Measurements from ENCODE around the gene TLL1.

TLL1 gene

GRCh38 chr4:165872461-165873297, at the start of gene TLL1:
TLL1 (plus strand) TSS chr4:165873237; CDS start chr4:165873905, 668 bp downstream.
- no peak for DNase-seq

DNA sequence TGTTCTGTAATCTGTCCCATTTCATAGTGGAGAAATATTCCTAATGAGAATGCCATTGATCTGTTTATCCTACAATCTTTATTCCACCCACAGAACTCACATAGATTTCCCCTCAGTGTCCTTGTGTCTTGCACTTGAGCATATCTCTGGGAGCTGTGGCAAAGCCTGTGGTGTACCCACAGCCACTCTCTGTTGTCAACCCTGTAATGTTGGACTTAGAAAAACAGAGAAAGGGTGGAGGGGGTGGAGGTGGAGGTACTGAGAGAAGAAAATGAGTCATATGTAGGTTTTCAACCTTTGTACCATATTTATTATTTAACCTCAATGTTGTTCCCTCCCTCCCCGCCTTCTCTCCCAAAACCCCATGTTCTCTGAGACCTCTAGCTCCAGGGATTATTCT, 46.9 kb upstream of the TLL1 start:
- no peak for DNase-seq

GRCh38 chr4:165827018-165827417, 46.0 kb upstream of the TLL1 start:
- DNase-seq = no peak

DNA sequence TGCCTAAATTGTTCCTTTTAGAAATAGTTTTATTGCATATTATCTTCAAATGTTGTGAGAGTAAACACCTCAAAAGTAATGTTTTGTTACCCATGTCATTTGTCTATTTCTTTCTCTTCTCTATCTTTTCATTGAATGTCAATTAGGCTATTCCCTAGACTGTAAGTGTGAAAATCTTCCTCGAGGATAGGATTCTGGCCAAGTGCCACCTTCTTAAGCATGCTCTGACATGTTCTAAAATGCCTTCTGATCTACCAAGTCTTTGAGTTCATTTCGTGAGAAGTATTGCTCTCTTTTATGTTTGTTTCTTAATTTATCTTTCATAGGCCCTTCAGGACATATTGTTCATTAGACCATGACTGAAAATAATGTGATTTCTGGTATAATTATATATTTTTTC, 44.1 kb upstream of the TLL1 start:
- no peak for DNase-seq

DNA sequence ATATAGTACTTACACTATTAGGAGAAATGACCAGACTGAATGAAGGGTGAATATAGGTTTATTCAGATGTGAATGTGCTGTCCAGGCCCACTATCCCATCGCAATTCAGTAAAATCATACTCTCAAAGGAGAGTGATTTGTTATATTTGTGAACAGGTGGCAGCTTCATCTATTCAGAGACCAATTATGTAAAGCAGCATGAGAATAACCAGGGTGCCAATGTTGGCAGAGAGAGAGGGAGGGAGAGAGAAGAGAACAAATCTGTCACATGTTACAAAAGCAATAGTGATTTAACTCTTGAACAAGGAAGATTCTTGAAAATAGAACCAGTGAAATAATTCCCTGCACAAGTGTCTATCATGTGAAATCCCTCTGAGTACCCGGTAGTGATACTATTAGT, 38.9 kb upstream of the TLL1 start:
- no peak for DNase-seq

DNA sequence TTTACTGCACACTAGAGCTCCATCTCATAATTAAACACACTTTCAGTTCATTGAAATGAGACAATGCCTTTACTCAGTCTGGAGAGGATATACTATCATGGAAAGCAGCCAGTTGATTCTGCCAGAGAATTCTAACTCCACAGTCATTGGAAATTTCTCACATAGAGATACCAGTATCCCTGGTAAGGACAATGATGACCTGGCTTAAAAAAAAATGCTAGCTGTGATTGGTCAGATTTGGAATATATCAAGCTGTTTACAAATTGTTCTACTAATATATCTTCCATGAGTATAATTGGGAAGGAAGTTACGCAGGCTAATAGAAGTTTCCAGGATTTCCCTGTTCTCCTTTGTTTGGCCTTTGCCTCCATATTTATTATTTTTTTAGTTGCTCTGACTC, 34.5 kb upstream of the TLL1 start:
- DNase-seq = no peak

DNA sequence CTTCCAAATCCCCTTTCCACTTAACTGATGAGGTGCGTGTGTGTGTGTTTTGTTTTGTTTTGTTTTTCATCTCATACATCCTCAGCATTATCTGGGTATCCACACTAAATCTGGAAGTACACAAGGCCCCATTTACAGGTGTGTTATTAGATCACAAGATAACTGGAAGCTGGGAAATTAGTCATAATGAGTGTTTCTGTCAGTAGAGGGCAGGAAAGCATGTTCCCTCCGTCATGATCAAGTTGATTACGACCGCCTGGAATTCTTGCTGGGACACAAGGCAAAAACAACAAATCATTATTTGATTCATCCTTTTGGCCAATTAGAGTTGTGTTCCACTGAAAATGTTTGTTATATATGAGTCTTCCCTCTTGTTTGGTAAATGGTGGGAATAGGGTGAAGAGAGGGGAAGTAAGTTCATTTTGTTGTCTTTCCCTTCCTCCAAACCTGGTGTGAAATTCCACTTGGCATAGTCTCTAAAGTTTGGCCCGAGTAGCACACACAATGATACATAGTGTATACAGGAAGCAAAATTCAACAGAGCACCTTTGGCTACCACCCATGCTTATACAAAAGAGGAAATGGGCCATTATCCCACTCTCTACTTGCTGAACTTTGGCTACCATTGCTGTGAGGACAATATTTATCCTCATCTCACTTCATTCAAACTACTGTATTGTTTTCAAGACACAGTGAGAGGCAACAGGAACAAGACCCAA, 33.3 kb upstream of the TLL1 start:
- DNase-seq = no peak

- no peak for DNase-seq
Measured at GRCh38 chr4:165842684-165843083, 30.4 kb upstream of the TLL1 start.

DNA sequence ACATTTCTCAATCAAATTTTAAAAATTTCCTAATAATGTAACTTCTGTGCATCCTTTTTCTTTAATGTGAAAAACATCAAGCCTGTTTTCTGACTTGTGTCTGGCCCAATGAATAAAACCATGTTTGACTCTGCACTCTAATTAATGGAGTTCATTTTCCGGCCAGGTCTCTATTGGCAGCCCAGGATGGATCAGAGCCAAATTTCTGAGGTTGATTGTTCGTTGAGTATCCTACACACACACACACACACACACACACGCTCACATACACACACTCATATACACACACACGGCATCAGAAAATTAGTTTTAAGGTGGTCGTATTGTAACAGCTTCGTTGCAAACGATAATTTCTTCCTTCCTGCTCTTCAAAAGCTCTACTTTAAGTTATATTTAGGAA, 28.9 kb upstream of the TLL1 start:
- DNase-seq = no peak

GRCh38 chr4:165851256-165851655, 21.8 kb upstream of the TLL1 start:
- DNase-seq = no peak

GRCh38 chr4:165855191-165855590, 17.8 kb upstream of the TLL1 start:
- DNase-seq = no peak

DNA sequence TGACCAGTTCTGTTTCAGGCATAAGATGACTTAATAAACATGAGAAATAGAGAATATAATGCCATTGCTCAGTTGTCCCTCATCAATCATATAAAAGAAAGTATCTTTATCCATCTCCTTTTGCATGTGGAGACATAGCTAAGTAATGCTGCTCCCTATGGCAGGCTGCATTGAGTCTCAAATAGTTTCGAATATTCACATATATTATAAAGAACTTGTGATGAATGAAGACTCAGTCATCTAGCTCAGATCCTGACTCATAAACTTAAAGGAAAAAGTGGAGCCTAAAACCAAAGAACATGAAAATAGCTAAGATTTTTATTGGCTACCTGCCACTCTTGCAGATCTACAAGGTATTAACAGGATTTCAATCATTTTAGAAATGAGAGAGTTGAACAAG, 11.7 kb upstream of the TLL1 start:
- no peak for DNase-seq

DNA sequence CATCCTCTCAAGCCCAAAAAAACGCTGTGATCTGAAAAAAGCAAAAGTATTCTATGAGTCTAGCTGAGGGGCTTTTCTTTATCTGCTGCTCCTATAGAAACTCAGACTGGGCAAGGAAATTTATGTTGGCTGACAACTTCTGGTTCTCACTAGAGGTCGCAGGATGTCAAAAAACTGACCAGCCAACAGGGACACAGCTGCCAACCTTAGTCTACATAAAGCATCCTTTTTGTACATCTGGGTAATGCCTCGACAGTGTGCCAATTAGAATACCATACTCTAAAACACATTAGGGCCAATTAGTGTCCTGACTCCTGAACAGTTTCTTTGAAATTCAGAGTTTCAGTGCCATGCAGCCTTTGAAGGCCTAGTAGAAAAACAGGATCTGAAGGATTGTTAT, 8.8 kb upstream of the TLL1 start:
- DNase-seq = no peak

GRCh38 chr4:165866019-165866650, 6.9 kb upstream of the TLL1 start:
- no peak for DNase-seq

GRCh38 chr4:165867961-165868360, 5.1 kb upstream of the TLL1 start:
- no peak for DNase-seq

DNA sequence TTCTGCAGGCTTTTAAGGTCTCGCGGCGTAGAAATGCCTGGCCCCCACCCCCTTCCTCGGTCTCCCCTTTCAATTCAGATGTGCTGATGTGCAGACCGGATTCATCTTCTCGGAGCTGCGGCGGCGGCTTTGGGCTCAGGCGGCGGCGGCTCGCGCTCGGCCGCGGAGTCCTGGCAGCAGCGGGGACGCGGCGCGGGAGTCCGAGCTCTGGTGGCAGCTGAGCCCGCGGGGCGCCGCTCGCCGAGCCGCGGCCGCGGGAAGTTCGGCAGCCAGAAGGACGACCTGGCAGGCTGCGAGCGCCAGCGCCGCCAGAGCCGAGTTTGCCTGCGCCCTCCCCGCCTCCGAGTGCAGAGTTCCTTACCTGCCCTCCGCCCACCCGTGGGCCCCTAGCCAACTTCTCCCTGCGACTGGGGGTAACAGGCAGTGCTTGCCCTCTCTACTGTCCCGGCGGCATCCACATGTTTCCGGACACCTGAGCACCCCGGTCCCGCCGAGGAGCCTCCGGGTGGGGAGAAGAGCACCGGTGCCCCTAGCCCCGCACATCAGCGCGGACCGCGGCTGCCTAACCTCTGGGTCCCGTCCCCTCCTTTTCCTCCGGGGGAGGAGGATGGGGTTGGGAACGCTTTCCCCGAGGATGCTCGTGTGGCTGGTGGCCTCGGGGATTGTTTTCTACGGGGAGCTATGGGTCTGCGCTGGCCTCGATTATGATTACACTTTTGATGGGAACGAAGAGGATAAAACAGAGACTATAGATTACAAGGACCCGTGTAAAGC, 448 bp downstream of the TLL1 start:
- no peak for DNase-seq

- no peak for DNase-seq
Measured at GRCh38 chr4:165874072-165874790, 1.2 kb downstream of the TLL1 start.

- DNase-seq = no peak
Measured at GRCh38 chr4:165874791-165875371, 1.8 kb downstream of the TLL1 start.

DNA sequence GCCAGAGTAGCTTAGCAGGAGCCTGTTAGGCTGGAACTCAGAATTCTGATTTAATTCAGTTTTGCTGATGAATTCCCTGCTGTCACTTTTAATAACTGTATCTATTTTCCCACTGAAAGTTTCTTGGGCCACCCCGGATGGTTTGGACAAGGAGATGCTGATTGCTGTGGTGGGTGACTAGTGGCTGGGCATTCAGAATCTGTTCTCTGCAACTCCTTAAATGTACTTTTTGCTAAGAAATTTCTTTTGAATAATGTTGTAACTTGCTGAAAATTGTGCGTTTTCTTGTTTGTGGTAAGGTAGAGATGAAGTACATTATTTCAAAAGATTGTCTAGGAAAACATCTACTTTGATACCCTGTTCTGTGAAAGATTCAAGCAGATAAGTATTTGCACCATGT, 2.4 kb downstream of the TLL1 start:
- no peak for DNase-seq

DNA sequence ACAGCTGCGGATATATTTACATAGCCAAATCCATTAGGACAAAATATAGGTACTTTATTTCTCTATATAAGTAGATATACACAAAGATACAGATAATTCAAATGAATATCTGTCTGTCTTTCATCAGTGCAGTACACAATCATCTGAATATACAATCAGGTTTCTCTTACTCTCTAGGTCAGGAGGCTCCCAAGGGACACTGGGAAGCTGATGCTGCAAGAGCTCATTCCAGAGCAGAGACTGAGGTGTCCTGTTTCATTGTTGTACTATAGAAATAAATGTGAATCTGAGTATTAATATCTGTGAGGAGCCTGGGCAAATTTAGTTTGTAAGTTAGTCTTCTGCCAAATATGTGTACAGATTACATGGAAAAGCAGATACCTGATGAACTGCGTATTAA, 4.2 kb downstream of the TLL1 start:
- no peak for DNase-seq

GRCh38 chr4:165879641-165880040, 6.6 kb downstream of the TLL1 start:
- DNase-seq = no peak

DNA sequence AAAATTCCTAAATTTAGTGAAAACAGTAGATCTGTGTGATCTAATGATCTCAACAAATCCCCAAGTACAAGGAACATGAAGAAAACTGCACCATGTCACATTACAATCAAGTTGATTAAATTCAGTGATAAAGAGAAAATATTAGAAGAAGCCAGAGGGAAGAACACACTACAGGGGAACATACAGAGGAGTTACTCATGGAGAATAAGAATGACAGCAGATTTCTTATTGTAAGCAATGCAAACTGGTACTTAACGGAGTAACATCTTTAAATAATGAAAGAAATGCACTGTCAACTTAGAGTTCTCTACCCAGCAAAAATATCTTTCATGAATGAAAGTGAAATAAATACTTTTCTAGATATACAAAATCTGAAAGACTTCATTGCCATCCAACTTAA, 21.1 kb downstream of the TLL1 start:
- no peak for DNase-seq
